DND-41 (cell line): ENCODE measurements around the gene BTK.

Experiments used
- ATAC-seq: fragments of 200-7000 bp; cut with Tn5 transposase; 3 replicates; pipeline ENCODE4 v1.9.1; 2021; ENCODE audit warnings: low read depth; ENCODE audit not compliant: insufficient read depth
- DNase-seq: peaks from one replicate; pipeline ENCODE4 v3.0.0-alpha.2; 2020
- H2AFZ ChIP-seq: 2 replicates; pipeline ENCODE4 v1.6.0; 2012; ENCODE audit warnings: low read depth, low read length
- H3K27ac ChIP-seq: 2 replicates; pipeline ENCODE4 v1.5.1; 2012; ENCODE audit warnings: low read length, inconsistent platforms
- H3K27me3 ChIP-seq: fragments of 200-600 bp; sonication (generic); 2 replicates; pipeline ENCODE4 v1.6.0; 2012; ENCODE audit warnings: low read length, mild to moderate bottlenecking, inconsistent platforms; ENCODE audit not compliant: insufficient read depth, poor library complexity
- H3K36me3 ChIP-seq: 2 replicates; pipeline ENCODE4 v1.5.1; 2012; ENCODE audit warnings: low read length, inconsistent platforms; ENCODE audit not compliant: insufficient read depth
- H3K4me1 ChIP-seq: 2 replicates; pipeline ENCODE4 v1.5.1; 2012; ENCODE audit warnings: mild to moderate bottlenecking, low read length; ENCODE audit not compliant: insufficient read depth
- H3K4me2 ChIP-seq: 2 replicates; pipeline ENCODE4 v1.6.0; 2012; ENCODE audit warnings: mild to moderate bottlenecking, moderate library complexity, low read length, inconsistent platforms; ENCODE audit not compliant: insufficient read depth
- H3K4me3 ChIP-seq, 2 experiments: fragments of 200-600 bp in 1 of 2; shearing (Covaris generic) in 1 of 2; 2 replicates each; pipeline ENCODE4 v1.5.1; 2012 to 2016; ENCODE audit warnings: inconsistent platforms in 2 of 2, low read length in 2 of 2, mild to moderate bottlenecking in 2 of 2, low read depth in 1 of 2, moderate library complexity in 1 of 2
- H3K79me2 ChIP-seq: 2 replicates; pipeline ENCODE4 v1.6.0; 2012; ENCODE audit warnings: low read length, inconsistent platforms; ENCODE audit not compliant: insufficient read depth
- H3K9ac ChIP-seq: 2 replicates; pipeline ENCODE4 v1.6.0; 2012; ENCODE audit warnings: low read depth, mild to moderate bottlenecking, inconsistent platforms, low read length, moderate library complexity
- H3K9me3 ChIP-seq: 2 replicates; pipeline ENCODE4 v1.5.1; 2012; ENCODE audit warnings: low read length, moderate library complexity, mild to moderate bottlenecking, inconsistent platforms; ENCODE audit not compliant: insufficient read depth, severe bottlenecking
- H4K20me1 ChIP-seq: 2 replicates; pipeline ENCODE4 v1.6.0; 2012; ENCODE audit warnings: low read length; ENCODE audit not compliant: insufficient read depth
- CTCF ChIP-seq: IDR thresholded peaks from 2 replicates; pipeline ENCODE4 v1.5.1; 2012; ENCODE audit warnings: borderline replicate concordance, low read length, moderate library complexity, mild to moderate bottlenecking; ENCODE audit not compliant: poor library complexity, severe bottlenecking; ENCODE audit errors: extremely low read depth
- EZH2 ChIP-seq: IDR thresholded peaks from 3 replicates; pipeline ENCODE4 v1.6.1; 2012; ENCODE audit warnings: borderline replicate concordance, low read depth, mild to moderate bottlenecking, moderate library complexity, low read length, inconsistent platforms; ENCODE audit not compliant: severe bottlenecking

BTK gene

GRCh38 chrX:101360390-101360789 lies 25.6 kb downstream of the BTK start:
- no peak overlapping the region for H3K27ac ChIP-seq
- DNase-seq (no peak), ATAC-seq (no peak)
- H3K4me2 ChIP-seq: no peak overlapping the region
- H3K79me2 ChIP-seq: no peaks in the 10 kb centered on the region
- H3K9ac ChIP-seq: no peak overlapping the region
- TF ChIP-seq CTCF (no peak), EZH2 (no peak)
- no peak overlapping the region for H2AFZ ChIP-seq
- no peaks in the 10 kb centered on the region for H3K4me1 ChIP-seq
- H3K36me3 ChIP-seq: no peaks in the 10 kb centered on the region
- H3K27me3 ChIP-seq: no peaks in the 10 kb centered on the region
- H3K4me3 ChIP-seq: no peak overlapping the region
- no peaks in the 10 kb centered on the region for H3K9me3 ChIP-seq
- no peaks in the 10 kb centered on the region for H4K20me1 ChIP-seq

GRCh38 chrX:101359966-101360365 lies 26.0 kb downstream of the BTK start:
- TF ChIP-seq CTCF (no peak), EZH2 (no peak)
- Histone ChIP-seq H3K9me3 (no peaks in the 10 kb centered on the region), H2AFZ (no peak overlapping the region), H3K4me3 (no peak overlapping the region), H3K27me3 (no peaks in the 10 kb centered on the region), H3K79me2 (no peaks in the 10 kb centered on the region), H3K36me3 (no peaks in the 10 kb centered on the region), H3K27ac (no peak overlapping the region), H3K4me1 (no peaks in the 10 kb centered on the region), H3K9ac (no peak overlapping the region), H4K20me1 (no peaks in the 10 kb centered on the region), H3K4me2 (no peak overlapping the region)
- DNase-seq: no peak
- ATAC-seq: no peak

GRCh38 chrX:101357166-101357795 lies 28.7 kb downstream of the BTK start:
- no peaks in the 10 kb centered on the region for H3K79me2 ChIP-seq
- H3K4me3 ChIP-seq: no peak overlapping the region
- TF ChIP-seq EZH2 (no peak), CTCF (peak; percentile 36)
- H3K4me1 ChIP-seq: no peaks in the 10 kb centered on the region
- ATAC-seq: peak; percentile 53; the same call in 2 of the 3 replicates
- no peaks in the 10 kb centered on the region for H3K9me3 ChIP-seq
- H4K20me1 ChIP-seq: no peaks in the 10 kb centered on the region
- no peak overlapping the region for H3K27ac ChIP-seq
- no peak overlapping the region for H2AFZ ChIP-seq
- no peaks in the 10 kb centered on the region for H3K36me3 ChIP-seq
- no peak overlapping the region for H3K4me2 ChIP-seq
- DNase-seq: no peak
- H3K27me3 ChIP-seq: no peaks in the 10 kb centered on the region
- H3K9ac ChIP-seq: no peak overlapping the region

GRCh38 chrX:101349193-101349562 lies 36.8 kb downstream of the BTK start:
- H3K9me3 ChIP-seq: no peaks in the 10 kb centered on the region
- H2AFZ ChIP-seq: peak overlapping the region; percentile 90
- H4K20me1 ChIP-seq: no peaks in the 10 kb centered on the region
- peaks cover 32% of the 10 kb centered on the region for H3K79me2 ChIP-seq
- peak overlapping the region; percentile 82 for H3K4me2 ChIP-seq
- H3K27ac ChIP-seq: peak overlapping the region; percentile 87
- TF ChIP-seq EZH2: no peak
- TF ChIP-seq CTCF: no peak
- H3K36me3 ChIP-seq: 0 out of 2 replicates have a peak, but pooled peaks cover 8% of the 10 kb centered on the region
- DNase-seq (no peak), ATAC-seq (no peak)
- no peaks in the 10 kb centered on the region for H3K27me3 ChIP-seq
- peak overlapping the region; percentile 69 to 91 for H3K4me3 ChIP-seq
- H3K9ac ChIP-seq: peak overlapping the region; percentile 64
- H3K4me1 ChIP-seq: peaks cover 24% of the 10 kb centered on the region
